Mammary epithelial cell (primary cell): ENCODE measurements around the gene CDH3.

Source experiments
- EZH2 ChIP-seq: IDR thresholded peaks from 2 replicates; pipeline ENCODE4 v1.6.1; 2012; ENCODE audit warnings: low read length, inconsistent platforms, borderline replicate concordance
- TF ChIP-seq, protein P1 (sequence below), 2 donors: IDR thresholded peaks in 1 of 2; conservative IDR thresholded peaks in 1 of 2; 2 replicates each; pipeline ENCODE4 v1.5.1; 2011 to 2012; ENCODE audit warnings: inconsistent platforms in 2 of 2, low read length in 2 of 2, mild to moderate bottlenecking in 2 of 2, control low read depth in 1 of 2, low read depth in 1 of 2; ENCODE audit not compliant: insufficient read depth in 1 of 2; ENCODE audit errors: extremely low read depth in 1 of 2

DNA sequence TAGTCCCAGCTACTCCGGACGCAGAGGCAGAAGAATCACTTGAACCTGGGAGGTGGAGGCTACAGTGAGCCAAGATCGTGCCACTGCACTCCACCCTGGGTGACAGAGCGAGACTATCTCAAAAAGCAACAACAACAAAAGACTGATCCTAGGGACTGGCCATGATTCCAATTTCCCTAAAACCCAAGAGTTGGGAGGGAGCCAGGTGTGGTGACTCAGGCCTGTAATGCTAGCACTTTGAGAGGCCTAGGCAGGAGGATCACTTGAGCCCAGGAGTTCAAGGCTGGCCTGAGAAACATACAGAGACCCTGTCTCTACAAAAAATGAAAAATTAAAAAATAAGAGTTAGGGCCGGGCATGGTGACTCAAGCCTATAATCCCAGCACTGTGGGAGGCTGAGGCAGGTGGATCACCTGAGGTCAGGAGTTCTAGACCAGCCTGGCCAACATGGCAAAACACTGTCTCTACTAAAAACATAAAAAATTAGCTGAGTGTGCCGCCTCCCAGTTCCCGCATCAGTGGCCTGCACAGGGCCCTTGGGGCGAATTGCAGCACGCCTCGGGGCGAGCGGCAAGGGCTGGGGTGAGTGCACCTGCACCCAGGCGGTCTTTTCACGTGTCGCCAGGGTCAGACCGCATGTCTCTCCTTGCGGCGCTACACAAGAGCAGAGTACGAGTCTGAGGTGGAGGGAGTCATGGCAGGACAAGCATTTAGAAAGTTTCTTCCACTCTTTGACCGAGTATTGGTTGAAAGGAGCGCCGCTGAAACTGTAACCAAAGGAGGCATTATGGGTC lies 40.8 kb downstream of the CDH3 start:
- TF ChIP-seq, protein P1, sequence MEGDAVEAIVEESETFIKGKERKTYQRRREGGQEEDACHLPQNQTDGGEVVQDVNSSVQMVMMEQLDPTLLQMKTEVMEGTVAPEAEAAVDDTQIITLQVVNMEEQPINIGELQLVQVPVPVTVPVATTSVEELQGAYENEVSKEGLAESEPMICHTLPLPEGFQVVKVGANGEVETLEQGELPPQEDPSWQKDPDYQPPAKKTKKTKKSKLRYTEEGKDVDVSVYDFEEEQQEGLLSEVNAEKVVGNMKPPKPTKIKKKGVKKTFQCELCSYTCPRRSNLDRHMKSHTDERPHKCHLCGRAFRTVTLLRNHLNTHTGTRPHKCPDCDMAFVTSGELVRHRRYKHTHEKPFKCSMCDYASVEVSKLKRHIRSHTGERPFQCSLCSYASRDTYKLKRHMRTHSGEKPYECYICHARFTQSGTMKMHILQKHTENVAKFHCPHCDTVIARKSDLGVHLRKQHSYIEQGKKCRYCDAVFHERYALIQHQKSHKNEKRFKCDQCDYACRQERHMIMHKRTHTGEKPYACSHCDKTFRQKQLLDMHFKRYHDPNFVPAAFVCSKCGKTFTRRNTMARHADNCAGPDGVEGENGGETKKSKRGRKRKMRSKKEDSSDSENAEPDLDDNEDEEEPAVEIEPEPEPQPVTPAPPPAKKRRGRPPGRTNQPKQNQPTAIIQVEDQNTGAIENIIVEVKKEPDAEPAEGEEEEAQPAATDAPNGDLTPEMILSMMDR (conservative IDR thresholded peaks at IDR 0.05 in 1 of 2, IDR thresholded peaks at IDR 0.05 in 1 of 2; ENCODE audit: extremely low read depth in 1 of 2, insufficient read depth in 1 of 2, low read depth in 1 of 2, low read length in 2 of 2): no peak
- no peak for TF ChIP-seq EZH2
